Measurements from ENCODE around the gene PROSER1.

PROSER1 gene

GRCh38 chr13:39054112-39054511 is 16.2 kb upstream of the PROSER1 start:
- no peak for DNase-seq (ENCODE audit: low read depth)
- TF ChIP-seq, protein P1, sequence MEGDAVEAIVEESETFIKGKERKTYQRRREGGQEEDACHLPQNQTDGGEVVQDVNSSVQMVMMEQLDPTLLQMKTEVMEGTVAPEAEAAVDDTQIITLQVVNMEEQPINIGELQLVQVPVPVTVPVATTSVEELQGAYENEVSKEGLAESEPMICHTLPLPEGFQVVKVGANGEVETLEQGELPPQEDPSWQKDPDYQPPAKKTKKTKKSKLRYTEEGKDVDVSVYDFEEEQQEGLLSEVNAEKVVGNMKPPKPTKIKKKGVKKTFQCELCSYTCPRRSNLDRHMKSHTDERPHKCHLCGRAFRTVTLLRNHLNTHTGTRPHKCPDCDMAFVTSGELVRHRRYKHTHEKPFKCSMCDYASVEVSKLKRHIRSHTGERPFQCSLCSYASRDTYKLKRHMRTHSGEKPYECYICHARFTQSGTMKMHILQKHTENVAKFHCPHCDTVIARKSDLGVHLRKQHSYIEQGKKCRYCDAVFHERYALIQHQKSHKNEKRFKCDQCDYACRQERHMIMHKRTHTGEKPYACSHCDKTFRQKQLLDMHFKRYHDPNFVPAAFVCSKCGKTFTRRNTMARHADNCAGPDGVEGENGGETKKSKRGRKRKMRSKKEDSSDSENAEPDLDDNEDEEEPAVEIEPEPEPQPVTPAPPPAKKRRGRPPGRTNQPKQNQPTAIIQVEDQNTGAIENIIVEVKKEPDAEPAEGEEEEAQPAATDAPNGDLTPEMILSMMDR (IDR thresholded peaks at IDR 0.05; ENCODE audit: low read depth, low read length, missing control alignments) = no peak
- H3K4me3 ChIP-seq (ENCODE audit: low read depth, low read length) = no peak overlapping the region

GRCh38 chr13:39052944-39053343 is 15.1 kb upstream of the PROSER1 start:
- no peak overlapping the region for H3K4me3 ChIP-seq (ENCODE audit: low read depth, low read length)
- DNase-seq (ENCODE audit: low read depth) = no peak
- TF ChIP-seq, protein P1 (IDR thresholded peaks at IDR 0.05; ENCODE audit: low read depth, low read length, missing control alignments) = no peak

GRCh38 chr13:39051157-39051556 is 13.3 kb upstream of the PROSER1 start:
- no peak overlapping the region for H3K4me3 ChIP-seq (ENCODE audit: low read depth, low read length)

GRCh38 chr13:39049274-39049673 is 11.4 kb upstream of the PROSER1 start:
- no peak for DNase-seq (ENCODE audit: low read depth)
- TF ChIP-seq, protein P1 (IDR thresholded peaks at IDR 0.05; ENCODE audit: low read depth, low read length, missing control alignments) = no peak
- no peak overlapping the region for H3K4me3 ChIP-seq (ENCODE audit: low read depth, low read length)

More at GRCh38 chr13:39051157-39051556, 13.3 kb upstream of the PROSER1 start:
- DNase-seq (ENCODE audit: low read depth) = no peak
- TF ChIP-seq, protein P1 (IDR thresholded peaks at IDR 0.05; ENCODE audit: low read depth, low read length, missing control alignments) = peak; percentile 39

DNA sequence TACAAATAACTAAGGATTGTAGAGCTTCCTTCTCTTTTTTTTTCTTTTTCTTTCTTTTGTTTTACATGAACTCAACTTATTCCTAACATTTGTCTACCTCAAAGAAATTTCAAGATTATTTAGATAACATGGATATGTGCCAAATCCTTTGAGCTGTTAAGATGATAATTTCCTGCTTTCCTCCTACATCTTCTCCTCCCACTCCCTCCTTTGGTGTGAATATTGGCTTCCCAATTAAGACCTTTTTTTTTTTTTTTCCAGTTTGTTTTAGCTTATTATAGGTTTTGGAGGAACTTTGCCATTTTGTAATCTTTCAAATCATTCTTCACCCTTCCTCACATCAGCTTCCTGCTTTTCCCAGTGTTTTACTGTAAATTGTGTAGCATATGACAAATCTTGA is 10.9 kb upstream of the PROSER1 start:
- DNase-seq (ENCODE audit: low read depth) = no peak
- H3K4me3 ChIP-seq (ENCODE audit: low read depth, low read length) = no peak overlapping the region
- TF ChIP-seq, protein P1 (IDR thresholded peaks at IDR 0.05; ENCODE audit: low read depth, low read length, missing control alignments) = no peak

DNA sequence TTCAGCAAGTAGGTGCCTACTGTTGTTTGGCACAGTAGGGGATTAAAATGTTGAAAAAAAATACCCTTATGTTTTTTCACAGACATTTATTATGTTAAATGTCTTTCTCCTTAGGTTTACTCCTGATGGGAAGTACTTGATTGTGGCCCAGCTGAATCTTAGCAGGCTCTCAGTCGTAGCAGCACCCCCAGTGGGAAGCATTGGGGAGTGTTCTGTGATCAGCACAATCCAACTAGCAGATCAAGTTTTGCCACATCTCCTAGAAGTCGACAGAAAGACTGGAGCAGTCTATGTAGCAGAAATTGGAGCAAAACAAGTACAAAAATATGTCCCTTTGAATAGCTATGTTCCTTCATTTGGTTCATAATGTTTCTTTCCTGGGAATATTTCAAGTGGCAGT is 9.7 kb upstream of the PROSER1 start:
- H3K4me3 ChIP-seq (ENCODE audit: low read depth, low read length) = no peak overlapping the region
- TF ChIP-seq, protein P1 (IDR thresholded peaks at IDR 0.05; ENCODE audit: low read depth, low read length, missing control alignments) = peak; percentile 18
- no peak for DNase-seq (ENCODE audit: low read depth)

DNA sequence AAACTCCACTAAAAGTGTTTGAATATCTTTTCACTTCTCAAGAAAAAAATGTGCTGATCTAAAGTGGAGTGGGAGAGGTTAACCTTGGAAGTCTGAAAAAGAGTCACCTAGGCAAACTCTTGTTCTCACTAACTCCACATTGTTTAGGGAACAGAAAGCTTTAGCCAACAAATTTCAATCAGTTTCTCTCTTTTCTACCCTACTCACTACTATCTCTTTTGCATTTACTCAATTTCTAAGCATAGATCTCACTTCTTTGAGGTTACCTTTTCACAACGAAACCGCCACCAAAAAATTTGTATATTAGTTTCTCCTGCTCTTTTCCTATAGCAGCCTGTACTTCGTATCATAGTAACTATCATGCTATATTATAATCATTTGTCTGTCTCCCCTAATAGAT is 6.6 kb upstream of the PROSER1 start:
- TF ChIP-seq, protein P1 (IDR thresholded peaks at IDR 0.05; ENCODE audit: low read depth, low read length, missing control alignments) = no peak
- no peak for DNase-seq (ENCODE audit: low read depth)
- no peak overlapping the region for H3K4me3 ChIP-seq (ENCODE audit: low read depth, low read length)
